GM23338 (cell line): Measurements from ENCODE around the gene ASXL2. TPM values are rescaled to one million over a fixed set of nuclear protein-coding genes. Genes with fewer than 3 reads are reported as not detected.

Experiments used
- CREB1 ChIP-seq: fragments of 250-450 bp; sonication (Bioruptor Pico); IDR thresholded peaks from 2 replicates; pipeline ENCODE4 v1.5.0; 2020; ENCODE audit warnings: low read depth, mild to moderate bottlenecking, moderate library complexity
- NANOG ChIP-seq: IDR thresholded peaks from 2 replicates; pipeline ENCODE4 v1.6.1; 2016; ENCODE audit warnings: antibody characterized with exemption, borderline replicate concordance
- STAT1 ChIP-seq: IDR thresholded peaks from one replicate; pipeline ENCODE4 v1.6.1; 2016; ENCODE audit warnings: antibody characterized with exemption; ENCODE audit not compliant: unreplicated experiment
- polyA plus RNA-seq: library from polyadenylated mRNA; unstranded; fragments of >200 nt; fragmentation: Nextera tagmentation; extraction: Ambion mirVana; gene quantifications from 2 replicates; pipeline ENCODE4 v1.2.1, GENCODE V29; 2016
- total RNA-seq: library from RNA; depleted of rRNA; stranded (reverse); fragments of >200 nt; shearing (Covaris generic); gene quantifications from 2 replicates; pipeline ENCODE4 v1.2.3, GENCODE V29; 2014
- TF ChIP-seq, protein P1 (sequence below): fragments of 250-450 bp; sonication (Bioruptor Pico); IDR thresholded peaks from 2 replicates; pipeline ENCODE4 v1.5.0; 2020; ENCODE audit warnings: mild to moderate bottlenecking, moderate library complexity
- TF ChIP-seq, protein P2 (sequence below): IDR thresholded peaks from one replicate; pipeline ENCODE4 v1.6.1; 2018; ENCODE audit warnings: antibody characterized with exemption; ENCODE audit not compliant: unreplicated experiment

The ASXL2 gene
- total and polyA plus RNA-seq, 2 experiments from 2014 or later = 7.0 to 21.8 TPM

DNA sequence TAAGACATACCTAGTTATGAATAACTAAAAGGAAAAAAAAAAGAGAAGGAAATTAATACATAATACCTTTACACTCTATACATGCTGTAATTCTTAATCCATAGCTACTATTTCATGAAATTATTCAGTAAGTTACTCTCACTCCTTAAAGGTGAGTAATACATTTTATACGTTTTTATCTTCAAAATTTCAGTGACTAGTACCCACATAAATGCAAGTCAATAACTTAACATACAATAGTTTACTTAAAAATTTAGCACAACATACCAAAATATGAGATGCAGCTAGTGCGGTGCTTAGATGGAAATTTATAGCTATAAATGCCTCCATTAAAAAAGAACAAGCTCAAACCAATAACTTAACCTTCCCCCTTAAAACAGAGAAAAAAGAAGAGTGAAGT is 168.9 kb downstream of the ASXL2 start (continued):
- TF ChIP-seq, protein P1, sequence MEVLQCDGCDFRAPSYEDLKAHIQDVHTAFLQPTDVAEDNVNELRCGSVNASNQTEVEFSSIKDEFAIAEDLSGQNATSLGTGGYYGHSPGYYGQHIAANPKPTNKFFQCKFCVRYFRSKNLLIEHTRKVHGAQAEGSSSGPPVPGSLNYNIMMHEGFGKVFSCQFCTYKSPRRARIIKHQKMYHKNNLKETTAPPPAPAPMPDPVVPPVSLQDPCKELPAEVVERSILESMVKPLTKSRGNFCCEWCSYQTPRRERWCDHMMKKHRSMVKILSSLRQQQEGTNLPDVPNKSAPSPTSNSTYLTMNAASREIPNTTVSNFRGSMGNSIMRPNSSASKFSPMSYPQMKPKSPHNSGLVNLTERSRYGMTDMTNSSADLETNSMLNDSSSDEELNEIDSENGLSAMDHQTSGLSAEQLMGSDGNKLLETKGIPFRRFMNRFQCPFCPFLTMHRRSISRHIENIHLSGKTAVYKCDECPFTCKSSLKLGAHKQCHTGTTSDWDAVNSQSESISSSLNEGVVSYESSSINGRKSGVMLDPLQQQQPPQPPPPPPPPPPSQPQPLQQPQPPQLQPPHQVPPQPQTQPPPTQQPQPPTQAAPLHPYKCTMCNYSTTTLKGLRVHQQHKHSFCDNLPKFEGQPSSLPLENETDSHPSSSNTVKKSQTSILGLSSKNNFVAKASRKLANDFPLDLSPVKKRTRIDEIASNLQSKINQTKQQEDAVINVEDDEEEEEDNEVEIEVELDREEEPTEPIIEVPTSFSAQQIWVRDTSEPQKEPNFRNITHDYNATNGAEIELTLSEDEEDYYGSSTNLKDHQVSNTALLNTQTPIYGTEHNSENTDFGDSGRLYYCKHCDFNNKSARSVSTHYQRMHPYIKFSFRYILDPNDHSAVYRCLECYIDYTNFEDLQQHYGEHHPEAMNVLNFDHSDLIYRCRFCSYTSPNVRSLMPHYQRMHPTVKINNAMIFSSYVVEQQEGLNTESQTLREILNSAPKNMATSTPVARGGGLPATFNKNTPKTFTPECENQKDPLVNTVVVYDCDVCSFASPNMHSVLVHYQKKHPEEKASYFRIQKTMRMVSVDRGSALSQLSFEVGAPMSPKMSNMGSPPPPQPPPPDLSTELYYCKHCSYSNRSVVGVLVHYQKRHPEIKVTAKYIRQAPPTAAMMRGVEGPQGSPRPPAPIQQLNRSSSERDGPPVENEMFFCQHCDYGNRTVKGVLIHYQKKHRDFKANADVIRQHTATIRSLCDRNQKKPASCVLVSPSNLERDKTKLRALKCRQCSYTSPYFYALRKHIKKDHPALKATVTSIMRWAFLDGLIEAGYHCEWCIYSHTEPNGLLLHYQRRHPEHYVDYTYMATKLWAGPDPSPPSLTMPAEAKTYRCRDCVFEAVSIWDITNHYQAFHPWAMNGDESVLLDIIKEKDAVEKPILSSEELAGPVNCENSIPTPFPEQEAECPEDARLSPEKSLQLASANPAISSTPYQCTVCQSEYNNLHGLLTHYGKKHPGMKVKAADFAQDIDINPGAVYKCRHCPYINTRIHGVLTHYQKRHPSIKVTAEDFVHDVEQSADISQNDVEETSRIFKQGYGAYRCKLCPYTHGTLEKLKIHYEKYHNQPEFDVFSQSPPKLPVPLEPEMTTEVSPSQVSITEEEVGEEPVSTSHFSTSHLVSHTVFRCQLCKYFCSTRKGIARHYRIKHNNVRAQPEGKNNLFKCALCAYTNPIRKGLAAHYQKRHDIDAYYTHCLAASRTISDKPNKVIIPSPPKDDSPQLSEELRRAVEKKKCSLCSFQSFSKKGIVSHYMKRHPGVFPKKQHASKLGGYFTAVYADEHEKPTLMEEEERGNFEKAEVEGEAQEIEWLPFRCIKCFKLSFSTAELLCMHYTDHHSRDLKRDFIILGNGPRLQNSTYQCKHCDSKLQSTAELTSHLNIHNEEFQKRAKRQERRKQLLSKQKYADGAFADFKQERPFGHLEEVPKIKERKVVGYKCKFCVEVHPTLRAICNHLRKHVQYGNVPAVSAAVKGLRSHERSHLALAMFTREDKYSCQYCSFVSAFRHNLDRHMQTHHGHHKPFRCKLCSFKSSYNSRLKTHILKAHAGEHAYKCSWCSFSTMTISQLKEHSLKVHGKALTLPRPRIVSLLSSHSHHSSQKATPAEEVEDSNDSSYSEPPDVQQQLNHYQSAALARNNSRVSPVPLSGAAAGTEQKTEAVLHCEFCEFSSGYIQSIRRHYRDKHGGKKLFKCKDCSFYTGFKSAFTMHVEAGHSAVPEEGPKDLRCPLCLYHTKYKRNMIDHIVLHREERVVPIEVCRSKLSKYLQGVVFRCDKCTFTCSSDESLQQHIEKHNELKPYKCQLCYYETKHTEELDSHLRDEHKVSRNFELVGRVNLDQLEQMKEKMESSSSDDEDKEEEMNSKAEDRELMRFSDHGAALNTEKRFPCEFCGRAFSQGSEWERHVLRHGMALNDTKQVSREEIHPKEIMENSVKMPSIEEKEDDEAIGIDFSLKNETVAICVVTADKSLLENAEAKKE (CRISPR knock-in tag) = no peak
- TF ChIP-seq, protein P2, sequence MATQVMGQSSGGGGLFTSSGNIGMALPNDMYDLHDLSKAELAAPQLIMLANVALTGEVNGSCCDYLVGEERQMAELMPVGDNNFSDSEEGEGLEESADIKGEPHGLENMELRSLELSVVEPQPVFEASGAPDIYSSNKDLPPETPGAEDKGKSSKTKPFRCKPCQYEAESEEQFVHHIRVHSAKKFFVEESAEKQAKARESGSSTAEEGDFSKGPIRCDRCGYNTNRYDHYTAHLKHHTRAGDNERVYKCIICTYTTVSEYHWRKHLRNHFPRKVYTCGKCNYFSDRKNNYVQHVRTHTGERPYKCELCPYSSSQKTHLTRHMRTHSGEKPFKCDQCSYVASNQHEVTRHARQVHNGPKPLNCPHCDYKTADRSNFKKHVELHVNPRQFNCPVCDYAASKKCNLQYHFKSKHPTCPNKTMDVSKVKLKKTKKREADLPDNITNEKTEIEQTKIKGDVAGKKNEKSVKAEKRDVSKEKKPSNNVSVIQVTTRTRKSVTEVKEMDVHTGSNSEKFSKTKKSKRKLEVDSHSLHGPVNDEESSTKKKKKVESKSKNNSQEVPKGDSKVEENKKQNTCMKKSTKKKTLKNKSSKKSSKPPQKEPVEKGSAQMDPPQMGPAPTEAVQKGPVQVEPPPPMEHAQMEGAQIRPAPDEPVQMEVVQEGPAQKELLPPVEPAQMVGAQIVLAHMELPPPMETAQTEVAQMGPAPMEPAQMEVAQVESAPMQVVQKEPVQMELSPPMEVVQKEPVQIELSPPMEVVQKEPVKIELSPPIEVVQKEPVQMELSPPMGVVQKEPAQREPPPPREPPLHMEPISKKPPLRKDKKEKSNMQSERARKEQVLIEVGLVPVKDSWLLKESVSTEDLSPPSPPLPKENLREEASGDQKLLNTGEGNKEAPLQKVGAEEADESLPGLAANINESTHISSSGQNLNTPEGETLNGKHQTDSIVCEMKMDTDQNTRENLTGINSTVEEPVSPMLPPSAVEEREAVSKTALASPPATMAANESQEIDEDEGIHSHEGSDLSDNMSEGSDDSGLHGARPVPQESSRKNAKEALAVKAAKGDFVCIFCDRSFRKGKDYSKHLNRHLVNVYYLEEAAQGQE = no peak
- TF ChIP-seq STAT1 = no peak
- TF ChIP-seq NANOG = no peak
- no peak for TF ChIP-seq CREB1
